Stimulated activated CD8-positive, alpha-beta memory T cell treated with anti-CD3 and anti-CD28 coated beads, Interleukin-7, amount 100 ng/mL, for 24 hours (primary cell): ENCODE measurements around the gene USPL1.

Source experiments
- DNase-seq: peaks from one replicate; pipeline ENCODE4 v3.0.0-alpha.2; 2020; ENCODE audit warnings: low read depth

The USPL1 gene

DNA sequence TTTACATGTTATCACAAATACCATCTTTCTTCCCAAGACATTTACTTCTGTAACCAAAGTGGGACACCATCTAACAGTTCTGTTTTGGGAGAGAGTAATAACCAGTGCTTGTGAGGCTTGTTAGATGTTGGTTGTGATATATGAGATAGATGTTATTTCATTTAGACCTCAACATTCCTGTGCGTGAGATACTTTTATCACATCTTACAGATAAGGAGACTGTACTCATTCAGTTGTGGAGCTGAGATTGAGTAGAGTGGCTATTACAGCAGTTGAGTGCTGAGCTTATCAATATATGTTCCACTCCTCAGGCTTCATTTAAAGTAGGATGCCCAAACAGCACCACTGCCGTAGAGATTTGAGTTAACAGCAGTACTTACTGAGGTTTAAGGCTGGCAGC lies 43.1 kb downstream of the USPL1 start:
- no peak for DNase-seq

DNA sequence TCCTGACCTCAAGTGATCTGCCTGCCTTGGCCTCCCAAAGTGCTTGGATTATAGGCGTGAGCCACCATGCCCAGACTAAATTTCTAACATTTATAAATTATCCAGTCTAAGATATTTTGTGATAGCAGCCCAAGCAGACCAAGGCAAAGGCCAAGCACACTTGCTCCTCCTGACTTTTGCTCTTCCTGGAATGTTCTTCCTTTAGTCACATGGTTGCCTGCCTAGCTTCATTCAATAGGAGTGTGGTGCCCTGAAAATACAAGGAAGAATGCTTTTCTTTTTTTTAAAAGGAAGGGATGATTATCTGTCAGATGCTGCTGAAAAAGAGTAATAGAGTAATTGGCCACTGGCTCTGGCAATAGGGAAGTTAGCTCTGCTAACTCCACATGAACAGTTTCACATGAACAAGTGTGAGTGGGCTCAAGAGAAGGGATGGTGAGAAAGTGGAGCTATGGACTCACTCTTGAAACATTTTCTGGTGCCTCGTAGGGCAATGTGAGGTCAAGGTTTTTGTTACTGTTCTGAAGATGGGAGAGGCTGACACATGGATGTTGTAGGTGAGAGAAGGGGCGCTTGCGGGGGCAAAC lies 47.1 kb downstream of the USPL1 start:
- no peak for DNase-seq

DNA sequence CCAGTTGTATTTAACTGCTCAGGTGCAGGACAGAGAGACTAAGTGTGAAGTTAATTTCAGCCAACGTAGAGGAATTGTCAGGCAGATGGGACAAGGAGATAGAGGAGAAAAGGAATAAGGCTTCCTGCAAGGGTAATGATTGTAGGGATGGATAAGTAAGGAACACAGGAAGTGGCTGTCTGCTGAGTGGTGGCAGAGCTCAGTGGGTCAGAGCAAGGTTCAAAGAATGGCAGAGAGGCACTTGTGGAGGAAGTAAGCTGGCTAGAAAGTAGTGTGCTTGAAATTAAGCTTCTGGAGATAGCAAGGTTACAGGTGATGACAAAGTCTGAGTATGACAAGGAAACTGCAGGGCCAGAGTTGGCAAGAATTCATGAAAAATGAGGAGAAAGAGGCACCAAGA lies 47.9 kb downstream of the USPL1 start:
- no peak for DNase-seq

DNA sequence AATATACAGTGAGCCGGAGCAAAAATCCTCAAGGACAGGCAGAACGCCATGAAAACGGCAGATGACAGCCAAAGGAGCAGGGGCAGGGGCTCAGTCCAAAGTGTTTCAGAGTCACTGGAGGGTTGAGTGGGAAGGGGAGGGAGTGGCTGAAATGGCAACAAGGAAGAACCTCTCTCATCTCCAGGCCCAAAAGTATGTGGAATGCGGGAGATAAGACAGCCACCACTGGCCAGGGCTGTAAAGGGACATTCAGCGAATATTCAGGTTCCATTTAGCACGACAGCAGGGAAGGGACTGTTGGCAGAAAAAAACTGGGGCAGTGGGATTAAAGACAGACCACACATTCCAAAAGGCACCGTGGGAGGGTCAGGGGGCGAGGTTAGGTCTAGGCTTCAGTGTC lies 48.4 kb downstream of the USPL1 start:
- no peak for DNase-seq

DNA sequence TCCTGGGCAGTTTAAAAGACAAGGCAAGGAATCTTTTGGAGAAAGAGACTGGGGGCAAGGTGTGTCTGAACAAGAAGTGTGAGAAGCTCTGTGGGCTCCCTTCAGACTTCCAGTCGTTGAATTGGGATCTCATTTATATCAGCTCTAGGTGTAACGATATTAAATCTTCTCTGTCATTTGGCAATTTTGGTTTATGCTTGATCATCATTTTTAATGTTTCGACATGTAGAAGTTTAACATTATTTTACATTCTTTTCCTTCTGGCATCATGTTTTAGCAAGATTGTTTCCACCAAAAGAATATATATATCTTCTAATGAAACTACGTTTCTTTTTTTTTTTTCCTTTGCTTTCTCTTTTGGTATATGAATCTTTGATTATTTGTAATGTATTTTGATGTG lies 49.3 kb downstream of the USPL1 start:
- no peak for DNase-seq

DNA sequence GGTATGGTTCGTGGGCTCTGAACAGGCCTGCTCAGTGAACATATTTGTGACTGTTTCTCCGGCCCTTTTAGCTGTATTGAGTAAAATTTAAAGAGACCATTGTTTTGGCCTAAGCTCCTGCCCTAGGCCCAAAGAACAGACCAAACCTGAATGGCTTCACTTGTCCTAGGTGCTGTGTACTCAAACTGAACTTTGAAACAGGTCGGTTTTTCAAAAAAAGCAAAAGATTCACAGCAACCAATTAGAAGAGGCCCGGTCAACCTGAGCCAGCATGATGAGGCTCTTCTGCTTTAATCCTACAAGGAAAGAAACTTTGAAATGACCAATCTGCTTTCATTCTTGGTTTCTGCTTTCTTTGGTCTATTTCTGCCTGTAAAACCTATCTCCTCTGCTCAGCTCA lies 50.6 kb downstream of the USPL1 start:
- no peak for DNase-seq

DNA sequence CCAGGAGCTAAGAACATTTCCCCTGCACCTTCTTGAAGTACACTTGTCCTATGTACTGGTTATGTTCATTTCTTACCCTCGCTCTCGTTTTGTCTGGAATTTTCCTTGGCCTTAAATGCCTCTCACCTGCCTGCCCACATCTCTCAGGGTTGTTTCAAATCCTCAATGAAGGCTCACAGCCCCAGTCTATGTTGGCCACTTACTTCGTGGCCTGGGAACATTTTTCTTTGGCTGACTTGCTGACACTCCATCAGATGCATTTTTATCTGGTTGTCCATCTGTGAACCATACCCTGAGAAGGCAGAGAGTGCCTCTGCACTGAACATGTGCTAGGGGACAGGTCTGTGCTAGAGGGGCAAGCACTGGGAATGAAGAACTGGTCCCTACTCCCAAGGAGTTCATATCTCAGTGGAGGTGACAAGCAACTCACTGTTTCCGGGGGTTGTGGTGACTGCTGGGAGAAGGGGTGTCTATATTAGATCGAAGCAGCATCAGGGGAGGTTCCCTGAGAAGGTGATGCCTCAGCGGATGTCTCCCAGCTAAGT lies 53.6 kb downstream of the USPL1 start:
- DNase-seq: no peak

DNA sequence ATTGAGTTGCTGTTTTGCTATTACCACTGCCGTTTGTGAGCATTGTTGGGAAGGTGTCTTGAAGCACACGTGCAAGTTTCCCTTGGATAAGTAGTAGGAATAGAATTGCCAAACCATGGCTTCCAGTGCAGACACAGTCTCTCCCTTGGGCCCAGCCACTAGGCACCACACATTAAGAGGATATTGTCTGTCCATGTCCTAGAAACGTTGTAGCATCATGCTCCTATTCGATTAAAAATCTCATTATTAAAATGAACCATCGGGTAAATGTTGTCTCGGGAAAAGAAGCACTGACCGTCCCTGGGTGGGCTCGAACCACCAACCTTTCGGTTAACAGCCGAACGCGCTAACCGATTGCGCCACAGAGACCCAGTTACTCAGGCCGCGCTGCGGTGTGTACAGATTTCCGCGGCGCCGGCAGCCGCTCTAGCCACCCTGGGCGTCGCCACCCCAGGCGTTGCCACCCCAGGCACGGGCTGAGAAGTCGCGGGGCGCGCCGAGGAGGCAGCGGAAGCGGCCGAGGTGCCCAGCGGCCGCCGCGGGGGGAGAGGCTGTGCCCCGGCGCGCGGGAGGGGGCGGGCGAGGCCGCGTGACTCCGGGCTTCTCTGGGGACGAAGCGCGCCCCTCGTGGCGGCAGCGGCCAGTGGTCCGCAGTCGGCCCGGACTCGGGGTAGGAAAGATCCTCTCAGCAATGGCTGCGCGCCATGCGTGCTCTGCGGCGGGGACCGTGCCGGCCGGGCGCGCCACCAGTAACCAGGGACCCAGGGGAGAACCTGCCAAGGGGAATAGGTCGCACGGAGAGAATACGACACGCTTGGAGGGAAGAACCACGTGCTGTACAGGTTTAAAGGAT lies 56.2 kb downstream of the USPL1 start:
- DNase-seq: peak; percentile 83

DNA sequence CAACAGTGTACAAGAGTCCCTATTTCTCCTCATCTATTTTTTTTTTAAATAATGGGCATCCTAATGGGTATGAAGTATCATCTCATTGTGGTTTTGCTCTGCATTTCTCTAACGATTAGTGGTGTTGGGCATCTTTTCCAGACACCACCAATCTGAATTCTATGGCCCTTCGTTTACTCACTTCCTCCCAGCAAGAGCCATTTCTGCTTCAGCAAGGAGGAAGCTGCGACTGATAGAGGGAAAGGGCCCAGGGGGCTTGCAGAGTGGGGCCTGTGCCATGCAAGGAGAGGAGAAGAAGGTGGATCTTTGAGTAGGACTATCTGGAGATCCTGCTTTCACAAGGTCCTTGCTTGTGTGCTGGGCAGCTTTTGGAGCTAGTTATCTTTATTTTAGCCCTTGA lies 58.0 kb downstream of the USPL1 start:
- DNase-seq: no peak

DNA sequence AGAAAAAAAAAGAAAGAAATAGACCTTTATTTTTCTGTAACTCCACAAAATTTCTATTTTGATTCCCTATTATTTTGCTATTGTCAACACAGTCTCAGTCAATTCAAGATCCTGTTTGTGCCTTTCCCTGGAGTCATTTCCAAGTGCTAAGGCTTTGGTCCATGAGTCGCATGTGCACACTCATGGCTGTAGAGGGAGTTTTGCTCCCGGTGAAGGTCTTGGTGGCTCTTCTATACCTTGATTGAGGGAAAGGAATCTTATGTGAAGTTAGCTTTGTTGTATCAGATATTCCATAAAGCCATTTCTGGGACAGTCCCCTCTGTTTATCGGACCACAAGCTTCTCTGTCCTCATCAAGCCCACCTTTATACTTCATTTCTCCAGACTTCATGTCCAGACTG lies 59.0 kb downstream of the USPL1 start:
- DNase-seq: no peak

DNA sequence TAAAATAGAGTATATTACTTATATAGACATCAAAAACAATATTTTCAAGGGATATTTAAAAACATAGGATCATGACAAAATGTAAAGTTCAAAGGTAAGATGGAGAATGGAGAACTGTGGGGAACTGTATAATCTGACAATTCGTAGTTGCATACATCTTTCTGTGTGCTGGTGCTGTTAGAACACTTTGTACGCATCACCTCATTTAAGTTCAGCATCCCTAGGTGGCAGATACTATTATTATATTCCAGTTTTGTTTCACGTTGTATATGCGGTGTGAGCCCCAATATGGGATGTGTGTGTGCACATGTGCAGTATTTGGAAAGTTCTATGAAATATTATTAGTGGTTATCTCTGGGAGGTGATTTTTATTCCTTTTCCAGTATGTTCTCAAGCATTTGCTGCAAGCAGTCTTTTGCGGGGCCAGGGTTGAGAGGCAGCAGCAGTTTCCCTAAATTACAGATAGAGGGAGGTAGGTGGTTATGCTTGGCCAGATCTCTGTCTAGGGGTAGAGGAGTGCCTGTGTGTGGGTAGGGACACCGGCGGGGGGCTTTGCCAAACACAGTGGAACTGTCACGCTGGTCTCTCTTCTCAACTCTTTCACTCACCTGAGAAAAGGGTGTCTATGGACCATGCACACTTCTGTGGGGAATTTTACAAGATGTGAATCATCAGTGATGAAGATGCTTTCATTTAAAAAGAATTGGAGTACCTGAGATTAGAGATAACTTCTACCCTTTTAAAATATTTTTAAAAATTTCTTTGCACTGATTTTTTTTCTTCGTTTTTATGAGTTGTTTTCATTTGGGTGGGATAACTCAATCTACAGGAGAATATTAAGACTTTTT lies 62.0 kb downstream of the USPL1 start:
- no peak for DNase-seq

DNA sequence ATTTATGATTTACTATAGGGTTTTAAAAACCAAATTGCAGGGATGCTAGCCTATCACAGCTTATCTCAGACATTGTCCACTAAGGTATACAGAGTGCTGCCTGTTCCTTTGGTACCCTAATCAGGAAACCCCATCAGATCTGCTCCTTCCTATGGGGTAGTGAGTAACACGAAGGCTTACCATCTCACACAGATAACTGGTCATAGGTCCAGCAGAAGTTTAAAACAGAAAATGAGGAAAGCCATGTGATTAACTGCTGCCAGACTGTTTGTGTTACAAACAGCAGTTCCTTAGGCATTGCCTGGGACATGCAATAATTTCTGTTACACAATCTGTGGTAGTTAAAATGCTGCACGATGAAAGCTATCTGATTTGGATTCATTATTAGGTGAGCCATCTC lies 64.1 kb downstream of the USPL1 start:
- DNase-seq: no peak

DNA sequence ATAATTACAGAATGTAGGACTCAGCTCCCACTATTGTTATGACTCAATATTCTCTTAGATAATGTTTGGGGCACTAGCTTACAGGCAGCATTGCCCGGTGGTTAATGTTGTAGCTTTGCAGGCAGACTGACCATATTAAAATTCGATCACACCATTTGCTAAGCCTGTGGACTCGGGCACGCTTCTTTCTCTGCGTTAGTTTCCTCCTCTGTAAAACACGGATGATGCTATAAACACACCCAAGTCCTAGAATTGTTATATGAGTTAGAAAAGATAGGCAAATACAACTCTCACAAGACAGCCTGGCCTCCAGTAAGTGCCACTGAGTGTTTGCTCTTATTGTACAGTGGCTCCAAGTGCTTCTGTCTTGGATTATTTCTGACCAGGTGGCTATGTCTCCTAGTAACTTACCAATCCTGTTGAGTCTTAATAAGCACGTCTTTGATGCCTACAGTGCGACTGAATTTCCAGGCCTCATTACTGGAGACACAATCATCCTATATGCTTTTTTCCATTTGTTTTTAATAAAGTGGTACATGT lies 67.7 kb downstream of the USPL1 start:
- DNase-seq: no peak

DNA sequence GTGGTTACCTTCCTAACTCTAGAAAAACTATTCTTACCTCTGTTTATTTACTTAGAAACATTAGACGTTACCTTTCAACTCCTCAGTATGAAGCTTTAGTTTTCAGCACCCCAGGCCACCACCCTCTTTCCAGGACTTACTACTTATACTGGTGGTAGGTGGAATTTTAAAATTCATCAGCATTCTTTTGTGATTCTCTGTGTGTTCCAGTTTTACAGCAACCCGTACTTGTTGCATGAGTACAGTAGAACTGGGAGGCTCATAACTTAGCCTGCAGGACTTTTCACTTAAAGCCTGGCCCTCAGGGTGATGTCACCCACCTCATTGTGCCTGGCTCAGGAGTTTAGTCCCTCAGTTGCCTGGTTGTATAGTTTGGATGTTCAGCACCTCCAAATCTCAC lies 68.3 kb downstream of the USPL1 start:
- no peak for DNase-seq

DNA sequence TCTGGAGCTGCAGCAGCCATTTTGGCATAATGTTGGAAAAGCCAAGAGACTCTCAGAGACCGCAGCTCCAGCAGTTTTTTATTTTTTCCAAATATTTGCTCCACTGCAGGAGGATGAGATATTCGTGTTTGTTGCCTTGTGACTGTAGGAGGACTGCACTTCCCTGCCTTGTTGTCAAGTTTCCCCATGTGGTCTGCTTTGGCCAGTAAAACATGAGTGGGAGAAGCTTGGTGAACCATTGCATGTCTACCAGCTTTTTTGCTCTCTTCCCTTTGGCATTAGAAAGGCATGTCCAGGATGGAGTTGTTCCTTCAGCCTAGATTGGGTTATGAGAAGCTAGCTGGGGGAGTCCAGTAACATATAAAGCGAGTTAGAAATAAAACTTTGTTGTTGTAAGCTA lies 69.9 kb downstream of the USPL1 start:
- DNase-seq: no peak

DNA sequence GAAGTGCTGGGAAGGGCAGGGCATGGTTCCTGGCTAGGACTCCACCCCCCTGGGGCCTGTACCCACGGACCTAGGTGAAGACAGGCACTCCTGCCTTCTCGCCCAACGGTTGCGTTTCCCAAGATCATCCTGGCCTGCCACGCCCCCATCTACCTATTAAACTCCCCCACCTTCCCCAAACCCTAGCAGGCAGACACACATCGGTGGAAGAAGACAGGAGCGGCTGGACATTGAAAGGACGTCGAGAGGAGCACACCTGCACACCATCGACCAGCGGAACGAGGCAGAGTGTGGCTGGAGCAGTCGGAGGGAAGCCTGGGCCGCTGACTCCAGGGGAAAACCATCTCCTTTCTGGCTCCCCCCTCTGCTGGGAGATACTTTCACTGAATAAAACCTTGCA lies 72.0 kb downstream of the USPL1 start:
- no peak for DNase-seq

DNA sequence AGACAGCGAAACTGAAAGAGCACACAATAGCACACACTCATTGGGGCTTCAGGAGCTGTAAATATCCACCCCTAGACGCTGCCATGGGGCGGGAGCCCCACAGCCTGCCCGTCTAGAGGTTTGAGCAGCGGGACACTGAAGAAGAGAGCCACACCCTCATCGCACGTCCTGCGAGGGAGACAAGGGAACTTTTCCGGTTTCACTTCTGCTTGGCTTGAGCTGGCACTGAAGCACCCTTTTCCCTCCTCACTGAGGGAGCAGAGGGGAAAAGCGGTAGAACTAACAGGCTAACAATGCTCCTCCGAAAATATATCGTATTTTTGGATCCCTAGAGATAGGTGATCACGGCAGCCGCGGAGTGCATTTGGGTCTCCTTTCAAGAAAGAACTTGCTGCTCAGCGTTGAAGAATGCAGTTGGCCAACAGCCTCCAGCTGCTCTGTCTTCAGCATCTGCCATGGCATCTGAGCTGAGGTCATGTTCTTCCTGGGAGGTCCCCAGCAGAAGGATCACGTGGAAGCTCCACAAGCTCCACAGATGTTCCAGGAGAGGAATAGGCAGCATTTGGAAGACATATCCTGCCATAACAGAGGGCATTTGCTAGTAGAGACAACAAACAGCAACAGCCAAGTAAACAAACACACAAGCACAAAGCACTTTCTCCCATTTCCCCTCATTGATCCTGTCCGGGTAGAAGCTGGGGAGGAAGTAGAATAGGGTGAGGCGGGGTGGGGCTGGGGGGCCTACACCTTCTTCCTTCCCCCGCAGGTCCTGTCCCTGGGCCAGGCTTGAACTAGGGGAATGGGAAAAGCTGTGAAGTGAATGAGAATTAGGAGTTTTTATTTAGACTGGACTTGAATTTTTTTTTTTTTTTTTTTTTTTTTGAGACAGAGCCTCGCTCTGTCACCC lies 72.8 kb downstream of the USPL1 start:
- DNase-seq: no peak

DNA sequence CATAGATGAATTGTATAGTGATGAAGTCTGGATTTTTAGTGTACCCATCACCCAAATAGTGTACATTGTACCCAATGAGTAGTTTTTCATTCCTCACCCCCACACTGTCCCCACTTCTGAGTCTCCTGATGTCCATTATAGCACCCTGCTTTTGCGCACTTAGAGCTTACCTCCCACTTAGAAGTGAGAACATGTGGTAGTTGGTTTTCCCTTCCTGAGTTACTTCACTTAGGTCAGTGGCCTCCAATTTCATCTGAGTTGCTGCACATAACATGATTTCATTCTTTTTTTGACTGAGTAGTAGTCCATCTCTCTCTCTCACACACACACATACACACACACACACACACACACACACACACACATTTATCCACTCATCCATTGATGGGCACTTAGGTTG lies 74.4 kb downstream of the USPL1 start:
- DNase-seq: no peak

DNA sequence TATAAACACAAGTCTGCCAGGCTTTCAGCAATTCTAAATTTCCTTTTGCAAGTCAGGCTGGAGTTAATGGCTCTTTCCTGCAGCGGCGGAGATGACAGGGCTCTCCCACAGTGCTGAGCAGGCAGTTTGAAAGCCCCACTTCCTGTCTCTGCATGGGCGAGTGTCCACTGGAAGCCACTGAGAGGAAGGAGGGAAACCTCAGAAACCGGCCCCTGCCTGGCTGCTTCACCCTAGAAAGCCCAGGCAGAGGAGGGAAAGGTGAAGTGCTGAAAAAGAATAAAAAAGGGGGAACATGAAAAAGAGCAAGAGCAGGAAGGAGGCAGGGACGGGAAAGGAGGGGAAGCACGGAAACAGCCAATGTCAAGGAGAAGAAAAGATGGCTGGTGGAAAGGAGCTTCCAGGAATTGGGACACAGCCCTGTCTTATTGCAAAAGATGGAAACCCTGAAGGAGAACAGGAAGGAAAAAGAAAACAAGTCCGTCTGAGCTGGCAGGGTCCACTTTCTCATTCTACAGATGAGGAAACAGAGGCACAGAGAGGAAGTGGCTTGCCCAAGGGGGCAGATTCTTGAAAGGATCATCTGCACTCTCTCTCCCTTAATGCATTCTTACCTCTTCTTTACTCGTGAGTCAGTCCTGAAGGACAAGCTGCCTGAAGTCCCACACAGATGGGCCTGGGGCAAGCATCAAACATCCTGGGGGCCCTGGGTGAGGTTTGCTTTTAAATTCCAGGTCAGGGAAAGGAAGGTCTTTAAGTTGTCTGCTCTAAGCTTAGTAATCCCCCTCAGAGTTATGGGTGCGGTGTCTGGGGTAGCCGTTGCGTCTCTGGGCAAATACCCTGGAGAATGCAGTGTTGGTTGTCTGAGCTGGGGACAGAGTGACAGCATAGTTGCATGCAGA lies 78.8 kb downstream of the USPL1 start:
- no peak for DNase-seq

DNA sequence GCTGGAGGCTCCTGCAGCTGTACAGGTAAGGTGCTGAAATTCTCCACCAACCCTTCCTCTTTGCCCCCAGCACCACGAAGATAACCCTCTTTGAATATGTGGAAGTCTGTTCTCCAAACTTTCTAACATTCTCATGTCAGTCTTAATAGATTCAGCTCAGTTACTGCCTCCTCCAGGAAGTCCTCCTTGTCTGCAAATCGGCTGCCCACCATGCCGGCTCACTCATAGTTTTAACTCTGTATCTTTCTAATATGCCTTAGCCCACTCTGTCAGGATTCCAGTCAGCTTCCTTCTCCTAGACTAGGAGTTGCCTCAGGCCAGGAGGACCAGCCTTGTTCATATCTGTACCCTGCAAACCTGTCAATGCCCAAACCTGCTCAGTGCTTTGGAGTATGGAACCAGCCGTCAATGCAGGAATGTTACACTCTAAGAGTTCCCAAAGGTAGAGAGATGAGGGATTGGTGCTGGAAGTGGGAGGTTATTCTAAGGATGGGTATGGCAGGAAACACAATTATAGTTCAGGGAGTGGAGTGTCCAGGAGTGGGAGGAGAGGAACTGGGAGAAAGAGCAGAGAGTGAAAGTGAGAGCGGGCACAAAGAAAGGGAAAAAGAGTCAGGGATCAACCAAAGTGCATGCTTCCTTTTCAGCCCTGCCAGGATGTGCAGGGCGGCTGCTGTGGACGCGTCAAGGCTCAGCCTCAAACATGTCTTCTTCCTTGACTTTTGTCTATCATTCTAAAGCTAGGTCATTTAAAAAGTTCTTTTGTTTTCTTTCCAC lies 79.6 kb downstream of the USPL1 start:
- DNase-seq: no peak
